Measurements from ENCODE around the gene DENND1B. TPM values are rescaled to one million over a fixed set of nuclear protein-coding genes. Genes with fewer than 3 reads are reported as not detected.

DENND1B gene
- total RNA-seq, 1 experiment from 2014 or later, result 6.3 TPM

DNA sequence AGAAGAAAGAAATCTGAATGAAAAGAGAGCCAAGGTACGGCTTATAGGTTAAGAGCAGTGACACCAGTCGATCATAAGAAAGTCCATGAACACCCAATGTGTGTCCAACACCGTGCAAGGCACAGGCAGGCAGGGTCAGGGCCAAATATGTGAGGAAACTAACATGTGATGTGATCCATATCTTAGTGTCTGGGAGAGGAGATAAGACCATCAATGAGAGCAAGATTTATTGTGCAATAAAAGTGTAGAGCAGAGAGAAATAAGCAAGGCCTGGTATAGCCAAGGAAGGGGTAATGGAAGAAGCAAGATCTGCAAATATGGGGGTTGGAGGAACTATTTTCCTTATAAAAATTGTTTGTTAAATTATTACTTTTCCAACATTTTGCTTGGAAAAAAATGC is 308.5 kb downstream of the DENND1B start:
- Histone ChIP-seq H3K14ac (ENCODE audit: insufficient read depth, low read length) (no peak overlapping the region), H3K79me2 (ENCODE audit: insufficient read depth, low read length) (no peaks in the 10 kb centered on the region), H3K23ac (ENCODE audit: insufficient read length, low read depth, low read length) (no peak overlapping the region), H2BK120ac (ENCODE audit: low read depth, low read length, poor library complexity, severe bottlenecking) (no peak overlapping the region), H2BK12ac (ENCODE audit: insufficient read length, low read depth, low read length) (no peak overlapping the region), H4K91ac (ENCODE audit: insufficient read length, low read depth, low read length) (no peak overlapping the region), H3K79me1 (ENCODE audit: insufficient read depth, low read depth, low read length, poor library complexity, severe bottlenecking) (no peaks in the 10 kb centered on the region), H2BK15ac (ENCODE audit: low read depth, low read length) (no peak overlapping the region), H3K27me3 (ENCODE audit: insufficient read depth, low read length) (no peaks in the 10 kb centered on the region), H3K4me2 (ENCODE audit: insufficient read depth, insufficient read length, low read length) (no peak overlapping the region), H4K20me1 (ENCODE audit: control insufficient read depth, insufficient read depth, insufficient read length) (no peaks in the 10 kb centered on the region), H3K9me3 (ENCODE audit: control insufficient read depth, low read depth, low read length) (no peaks in the 10 kb centered on the region), H4K5ac (ENCODE audit: insufficient read length, low read depth, low read length) (no peak overlapping the region), H2AK5ac (ENCODE audit: insufficient read length, low read length) (no peak overlapping the region), H3K4me1 (ENCODE audit: insufficient read depth, low read length) (peaks cover 12% of the 10 kb centered on the region), H3K56ac (ENCODE audit: insufficient read length, low read depth, low read length) (no peak overlapping the region), H2BK20ac (ENCODE audit: low read depth, low read length, poor library complexity, severe bottlenecking) (no peak overlapping the region), H3K4ac (ENCODE audit: low read depth, low read length) (no peak overlapping the region), H3K9ac (ENCODE audit: extremely low read depth, insufficient read length, low read length) (no peak overlapping the region), H2AFZ (ENCODE audit: low read length) (no peak overlapping the region), H3K27ac (ENCODE audit: insufficient read length, low read depth, low read length) (no peak overlapping the region), H3K18ac (ENCODE audit: insufficient read length, low read depth, low read length) (no peak overlapping the region), H3T11ph (ENCODE audit: low read length) (no peak overlapping the region), H3K23me2 (ENCODE audit: insufficient read length, low read depth, low read length, poor library complexity, severe bottlenecking) (no peaks in the 10 kb centered on the region), H2BK5ac (ENCODE audit: insufficient read length, low read length) (no peak overlapping the region), H4K8ac (replicated peaks; ENCODE audit: insufficient read length, low read depth, low read length) (no peak overlapping the region)
- Mint-ChIP-seq H3K36me3 (ENCODE audit: insufficient read depth in 1 of 3, low read depth in 3 of 3) (no peaks in the 10 kb centered on the region), H3K4me1 (peaks cover 40 to 45% of the 10 kb centered on the region in 2 experiments), H3K9me3 (no peaks in the 10 kb centered on the region), H3K4me3 (no peak overlapping the region), H3K27me3 (ENCODE audit: low read depth) (no peaks in the 10 kb centered on the region), H3K27ac (no peak overlapping the region)
- WGBS (ENCODE audit: extremely low coverage, insufficient read length, low lambda C conversion rate), result no CpG with 5 or more reads among the region's 3 CpGs
- TF ChIP-seq, protein P1, sequence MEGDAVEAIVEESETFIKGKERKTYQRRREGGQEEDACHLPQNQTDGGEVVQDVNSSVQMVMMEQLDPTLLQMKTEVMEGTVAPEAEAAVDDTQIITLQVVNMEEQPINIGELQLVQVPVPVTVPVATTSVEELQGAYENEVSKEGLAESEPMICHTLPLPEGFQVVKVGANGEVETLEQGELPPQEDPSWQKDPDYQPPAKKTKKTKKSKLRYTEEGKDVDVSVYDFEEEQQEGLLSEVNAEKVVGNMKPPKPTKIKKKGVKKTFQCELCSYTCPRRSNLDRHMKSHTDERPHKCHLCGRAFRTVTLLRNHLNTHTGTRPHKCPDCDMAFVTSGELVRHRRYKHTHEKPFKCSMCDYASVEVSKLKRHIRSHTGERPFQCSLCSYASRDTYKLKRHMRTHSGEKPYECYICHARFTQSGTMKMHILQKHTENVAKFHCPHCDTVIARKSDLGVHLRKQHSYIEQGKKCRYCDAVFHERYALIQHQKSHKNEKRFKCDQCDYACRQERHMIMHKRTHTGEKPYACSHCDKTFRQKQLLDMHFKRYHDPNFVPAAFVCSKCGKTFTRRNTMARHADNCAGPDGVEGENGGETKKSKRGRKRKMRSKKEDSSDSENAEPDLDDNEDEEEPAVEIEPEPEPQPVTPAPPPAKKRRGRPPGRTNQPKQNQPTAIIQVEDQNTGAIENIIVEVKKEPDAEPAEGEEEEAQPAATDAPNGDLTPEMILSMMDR (conservative IDR thresholded peaks at IDR 0.05), result no peak
- no peak for DNase-seq
